Melanocyte of skin (primary cell): Measurements from ENCODE around the gene SLC26A5. TPM values are rescaled to one million over a fixed set of nuclear protein-coding genes. Genes with fewer than 3 reads are reported as not detected.

Experiments used
- small RNA-seq, 2 donors: library from RNA; depleted of rRNA; stranded (forward); fragments of <200 nt; gene quantifications; one replicate each; pipeline ENCODE3, GENCODE V24; 2012
- total RNA-seq, 2 donors: library from RNA; depleted of rRNA; stranded (reverse); fragments of >200 nt; gene quantifications; 2 replicates each; pipeline ENCODE4 v1.2.3, GENCODE V29; 2012

The SLC26A5 gene
- total RNA-seq = under 1 TPM in 1 of 2 donors, not detected in 1; under 0.01 TPM

GRCh38 chr7:103446049-103446520 lies at the start of gene SLC26A5:
Gene SLC26A5 (minus strand): TSS chr7:103446207. CDS start chr7:103421514, 24,693 bp downstream.

GRCh38 chr7:103347507-103348267 lies 98.3 kb downstream of the SLC26A5 start, which contains the start of gene PSMC2:
Gene PSMC2 (plus strand): TSS chr7:103347643. CDS start chr7:103347712, 69 bp downstream.

GRCh38 chr7:103344453-103345149 lies 101.4 kb downstream of the SLC26A5 start, which contains the start of gene DNAJC2:
Gene DNAJC2 (minus strand): TSS chr7:103344767. CDS start chr7:103344622, 145 bp downstream.

Small RNA genes lying within 50 kb of the gene (small RNA-seq; reads per million reads assigned to genes)
- 0 reads per million in 2 donors for gene RF00019
- 0.23 to 0.26 reads per million in 2 donors for gene RPS29P16

Other genes with a start within 250 kb of the SLC26A5 start
- 10 to 100 TPM; 59.9 to 67.9 TPM for gene PMPCB, start 148.8 kb downstream of the SLC26A5 start, total RNA-seq
- gene DNAJC2, start 101.4 kb downstream of the SLC26A5 start, total RNA-seq = 10 to 100 TPM; 11.4 to 15.0 TPM
- gene PSMC2, start 98.6 kb downstream of the SLC26A5 start, total RNA-seq = 100 to 1,000 TPM; 260 to 362 TPM